Left ventricle myocardium inferior (tissue), 1 donor: ENCODE data around the gene SFXN1. TPM values are rescaled to one million over a fixed set of nuclear protein-coding genes. Genes with fewer than 3 reads are reported as not detected.

Experiments
- DNase-seq: peaks from one replicate; pipeline ENCODE4 v3.0.0-alpha.2; 2020
- H3K27ac ChIP-seq: fragments of 200-600 bp; replicated peaks from 2 replicates; pipeline ENCODE4 v1.8.0; 2021
- H3K27me3 ChIP-seq: fragments of 200-600 bp; 2 replicates; pipeline ENCODE4 v1.8.0; 2021; ENCODE audit warnings: low read depth
- H3K36me3 ChIP-seq: fragments of 200-600 bp; 2 replicates; pipeline ENCODE4 v1.8.0; 2021
- H3K4me1 ChIP-seq: fragments of 200-600 bp; 2 replicates; pipeline ENCODE4 v1.8.0; 2021
- H3K4me3 ChIP-seq: fragments of 200-600 bp; 2 replicates; pipeline ENCODE4 v1.8.0; 2021; ENCODE audit warnings: mild to moderate bottlenecking, moderate library complexity
- H3K9me3 ChIP-seq: fragments of 200-600 bp; replicated peaks from 2 replicates; pipeline ENCODE4 v1.8.0; 2021
- intact Hi-C: fragments of 100-400 bp; cut with micrococcal nuclease; formaldehyde crosslinking; loops from one replicate; pipeline ENCODE4 v1.11.0; 2022
- total RNA-seq: library from RNA; stranded (reverse); fragmentation: NEBNext Ultra II Directional; extraction: Animal tissue kit (Norgen Biotek cat#: 25700); gene quantifications from one replicate; pipeline ENCODE4 v1.2.1, GENCODE V29; 2021
- TF ChIP-seq, protein P1 (sequence below): fragments of 200-600 bp; IDR thresholded peaks from 2 replicates; pipeline ENCODE4 v1.8.0; 2021; ENCODE audit warnings: antibody characterized with exemption, mild to moderate bottlenecking, borderline replicate concordance
- donor health status: DM: no; HTN: yes; CAD: no; lungs with severe emphysema.

SFXN1 gene
- total RNA-seq, 1 donor from 2014 or later, result 37.2 TPM

DNA sequence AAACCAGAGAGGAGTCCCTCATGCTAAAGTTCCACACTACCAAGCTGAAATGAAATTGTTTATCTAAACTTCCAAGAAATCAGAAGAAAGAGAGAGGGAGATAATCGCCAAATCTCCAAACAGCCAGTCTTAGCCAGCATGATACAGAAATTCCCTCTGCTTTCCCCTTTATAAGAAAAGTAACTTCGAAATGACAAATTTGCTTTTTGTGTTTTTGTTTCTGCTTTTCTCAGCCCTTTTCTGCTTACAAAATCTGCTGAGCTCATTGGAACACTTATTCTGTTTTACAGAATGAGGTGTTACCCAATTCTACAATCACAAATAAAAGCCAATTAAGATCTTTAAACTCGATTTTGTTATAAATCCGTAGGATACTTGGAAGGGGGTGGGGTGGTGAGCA is 72.9 kb downstream of the SFXN1 start:
- no peak overlapping the region for H3K4me3 ChIP-seq
- TF ChIP-seq, protein P1, sequence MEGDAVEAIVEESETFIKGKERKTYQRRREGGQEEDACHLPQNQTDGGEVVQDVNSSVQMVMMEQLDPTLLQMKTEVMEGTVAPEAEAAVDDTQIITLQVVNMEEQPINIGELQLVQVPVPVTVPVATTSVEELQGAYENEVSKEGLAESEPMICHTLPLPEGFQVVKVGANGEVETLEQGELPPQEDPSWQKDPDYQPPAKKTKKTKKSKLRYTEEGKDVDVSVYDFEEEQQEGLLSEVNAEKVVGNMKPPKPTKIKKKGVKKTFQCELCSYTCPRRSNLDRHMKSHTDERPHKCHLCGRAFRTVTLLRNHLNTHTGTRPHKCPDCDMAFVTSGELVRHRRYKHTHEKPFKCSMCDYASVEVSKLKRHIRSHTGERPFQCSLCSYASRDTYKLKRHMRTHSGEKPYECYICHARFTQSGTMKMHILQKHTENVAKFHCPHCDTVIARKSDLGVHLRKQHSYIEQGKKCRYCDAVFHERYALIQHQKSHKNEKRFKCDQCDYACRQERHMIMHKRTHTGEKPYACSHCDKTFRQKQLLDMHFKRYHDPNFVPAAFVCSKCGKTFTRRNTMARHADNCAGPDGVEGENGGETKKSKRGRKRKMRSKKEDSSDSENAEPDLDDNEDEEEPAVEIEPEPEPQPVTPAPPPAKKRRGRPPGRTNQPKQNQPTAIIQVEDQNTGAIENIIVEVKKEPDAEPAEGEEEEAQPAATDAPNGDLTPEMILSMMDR, result no peak
- no peak for DNase-seq
- H3K9me3 ChIP-seq, result no peaks in the 10 kb centered on the region
- no peaks in the 10 kb centered on the region for H3K36me3 ChIP-seq
- peaks cover 53% of the 10 kb centered on the region for H3K27me3 ChIP-seq
- H3K27ac ChIP-seq, result no peak overlapping the region
- no peaks in the 10 kb centered on the region for H3K4me1 ChIP-seq
- intact Hi-C loops, result no loop called here

DNA sequence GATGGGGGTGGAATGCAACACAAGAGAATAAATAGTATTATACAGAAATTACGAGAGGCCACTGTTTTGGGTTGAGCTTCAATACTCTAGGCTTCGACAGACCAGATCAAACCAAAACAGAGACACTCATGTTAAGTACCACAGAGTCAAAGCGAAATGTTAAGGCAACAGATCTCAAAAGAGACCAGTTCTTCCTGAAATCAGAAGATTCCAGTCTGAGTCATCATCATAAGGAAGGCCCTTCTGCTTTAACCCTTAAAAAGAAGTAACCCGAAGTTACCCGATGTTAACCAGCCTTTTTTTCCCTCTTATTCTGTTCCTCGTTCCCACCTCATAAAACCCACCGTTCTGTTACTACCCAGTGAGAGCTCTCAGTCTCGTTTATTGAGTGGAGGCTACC is 75.9 kb downstream of the SFXN1 start:
- Histone ChIP-seq H3K4me3 (no peak overlapping the region), H3K4me1 (no peaks in the 10 kb centered on the region), H3K27ac (no peak overlapping the region), H3K36me3 (no peaks in the 10 kb centered on the region), H3K27me3 (peaks cover 26% of the 10 kb centered on the region), H3K9me3 (no peaks in the 10 kb centered on the region)
- TF ChIP-seq, protein P1, result no peak
- DNase-seq, result no peak
- intact Hi-C loops, result no loop called here

DNA sequence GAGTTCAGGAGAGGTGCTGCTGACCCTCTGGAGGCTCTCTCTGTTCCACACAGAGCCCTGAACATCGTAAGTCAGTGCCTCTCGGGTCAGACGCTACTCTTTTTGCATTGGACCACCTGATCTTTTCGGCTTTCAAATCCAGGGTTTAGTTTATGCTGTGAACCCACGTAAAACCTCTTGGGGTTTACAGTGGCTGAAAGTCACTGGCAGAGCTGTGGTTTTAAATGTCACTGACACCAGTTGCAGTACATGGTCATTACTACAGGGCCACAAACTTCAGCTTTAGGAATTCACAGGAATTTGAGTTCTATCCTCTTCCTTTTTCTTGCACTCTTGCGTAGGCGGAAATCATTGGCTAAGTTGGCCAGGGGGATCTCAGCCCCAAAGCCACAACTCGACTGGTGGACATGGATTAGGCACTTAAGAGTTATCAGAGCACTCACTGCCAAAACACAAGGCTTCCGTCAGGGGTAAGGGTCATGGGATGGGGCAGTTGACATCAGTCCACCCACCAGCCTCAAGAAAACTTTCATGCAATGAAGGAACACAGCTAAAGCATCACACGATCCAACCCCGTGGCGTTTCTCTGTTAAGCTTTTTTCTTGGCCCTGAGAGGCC is 76.9 kb downstream of the SFXN1 start:
- TF ChIP-seq, protein P1, result no peak
- no peaks in the 10 kb centered on the region for H3K36me3 ChIP-seq
- H3K27ac ChIP-seq, result no peak overlapping the region
- peaks cover 22% of the 10 kb centered on the region for H3K27me3 ChIP-seq
- no peak for DNase-seq
- intact Hi-C loops, result no loop called here
- H3K4me1 ChIP-seq, result no peaks in the 10 kb centered on the region
- no peaks in the 10 kb centered on the region for H3K9me3 ChIP-seq
- no peak overlapping the region for H3K4me3 ChIP-seq

DNA sequence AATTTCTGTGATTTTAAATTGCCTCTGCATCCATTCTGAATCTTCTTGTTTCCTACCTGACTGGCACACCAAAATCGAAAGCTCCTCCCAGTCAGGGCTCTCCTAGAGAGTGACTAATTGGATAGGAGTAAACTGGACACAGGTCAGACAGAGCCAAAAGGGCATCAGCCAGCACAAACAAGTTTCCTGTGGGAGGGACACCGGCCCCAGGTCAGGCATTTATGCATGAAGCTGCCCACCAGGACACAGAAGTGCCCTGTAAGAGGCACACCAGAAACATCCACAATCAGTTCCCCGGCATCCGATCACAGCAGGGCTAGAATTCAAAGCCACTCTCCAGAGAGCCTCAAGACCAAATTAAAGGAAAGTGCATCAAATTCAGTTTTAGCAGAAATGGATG is 78.4 kb downstream of the SFXN1 start:
- intact Hi-C loops, result no loop called here
- TF ChIP-seq, protein P1, result no peak
- DNase-seq, result no peak

DNA sequence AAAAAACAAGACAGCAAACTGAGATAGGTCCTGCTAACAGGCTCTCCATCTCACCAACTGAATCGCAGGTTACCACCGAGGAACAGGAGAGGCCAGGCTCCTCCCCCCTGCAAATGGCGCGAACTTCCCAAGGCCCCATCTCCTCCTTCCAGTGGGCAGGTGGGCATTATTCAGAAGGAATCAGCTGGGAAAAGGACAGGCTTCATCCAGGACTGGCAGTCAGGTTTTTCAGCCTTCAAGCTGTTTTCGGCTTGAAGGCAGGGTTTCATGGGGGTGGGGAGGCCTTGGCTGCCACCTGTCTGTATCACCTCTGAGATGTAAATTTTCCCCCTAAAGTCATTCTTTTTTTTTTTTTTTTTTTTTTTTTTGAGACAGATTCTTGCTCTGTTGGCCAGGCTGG is 79.4 kb downstream of the SFXN1 start:
- intact Hi-C loops, result no loop called here

More for the DNA sequence above, 78.4 kb downstream of the SFXN1 start:
- no peak overlapping the region for H3K4me3 ChIP-seq
- no peak overlapping the region for H3K27ac ChIP-seq
- H3K9me3 ChIP-seq, result no peaks in the 10 kb centered on the region
- H3K27me3 ChIP-seq, result peaks cover 22% of the 10 kb centered on the region
- no peaks in the 10 kb centered on the region for H3K36me3 ChIP-seq
- H3K4me1 ChIP-seq, result no peaks in the 10 kb centered on the region

More for the DNA sequence above, 79.4 kb downstream of the SFXN1 start:
- DNase-seq, result no peak
- Histone ChIP-seq H3K27me3 (peaks cover 13% of the 10 kb centered on the region), H3K9me3 (no peaks in the 10 kb centered on the region), H3K27ac (no peak overlapping the region), H3K36me3 (no peaks in the 10 kb centered on the region), H3K4me3 (no peak overlapping the region), H3K4me1 (no peaks in the 10 kb centered on the region)
- TF ChIP-seq, protein P1, result no peak
